NCI-H146 treated with DMSO at 0.1 percent for 48 hours (cell line): ENCODE measurements around the gene NQO2.
"Not testable (repeated sequence)": the region's sequence is repeated elsewhere in the genome, so short reads cannot be mapped to it uniquely, and the experiment has no call there.

Source experiments
- DNase-seq: peaks from one replicate; lab custom pipeline; 2025; ENCODE audit not compliant: unreplicated experiment; lab: John Stamatoyannopoulos, UW

NQO2 gene

GRCh38 chr6:2970034-2970685, 29.5 kb upstream of the NQO2 start:
- no peak for DNase-seq

- no peak for DNase-seq
Observed at GRCh38 chr6:2970753-2971419, 28.8 kb upstream of the NQO2 start.

- no peak for DNase-seq
Observed at GRCh38 chr6:2971420-2972218, 28.1 kb upstream of the NQO2 start, which contains the start of gene SERPINB6. Gene SERPINB6 (minus strand): TSS chr6:2971567. CDS start chr6:2959332, 12,235 bp downstream.

- DNase-seq: not testable (repeated sequence)
Observed at GRCh38 chr6:2972219-2972487, 27.5 kb upstream of the NQO2 start.

GRCh38 chr6:2972685-2973084, 27.0 kb upstream of the NQO2 start:
- not testable (repeated sequence) for DNase-seq

- DNase-seq: not testable (repeated sequence)
Observed at GRCh38 chr6:2973180-2973579, 26.5 kb upstream of the NQO2 start.

- no peak for DNase-seq
Observed at GRCh38 chr6:2973676-2974075, 26.0 kb upstream of the NQO2 start.

GRCh38 chr6:2976060-2976459, 23.6 kb upstream of the NQO2 start:
- no peak for DNase-seq

GRCh38 chr6:2976571-2977085, 23.1 kb upstream of the NQO2 start:
- DNase-seq: no peak

- DNase-seq: no peak
Observed at GRCh38 chr6:2977290-2977689, 22.4 kb upstream of the NQO2 start.

GRCh38 chr6:2977799-2978590, 21.7 kb upstream of the NQO2 start:
- DNase-seq: no peak

- DNase-seq: no peak
Observed at GRCh38 chr6:2978923-2979322, 20.8 kb upstream of the NQO2 start.

GRCh38 chr6:2979819-2980464, 19.8 kb upstream of the NQO2 start:
- no peak for DNase-seq

GRCh38 chr6:2980465-2980855, 19.2 kb upstream of the NQO2 start:
- DNase-seq: no peak

GRCh38 chr6:2982426-2983117, 17.1 kb upstream of the NQO2 start:
- no peak for DNase-seq

GRCh38 chr6:2984738-2985406, 14.8 kb upstream of the NQO2 start:
- DNase-seq: no peak

GRCh38 chr6:2986722-2987221, 12.9 kb upstream of the NQO2 start:
- DNase-seq: no peak

- DNase-seq: no peak
Observed at GRCh38 chr6:2988094-2988425, 11.6 kb upstream of the NQO2 start.
